GM08714 (cell line): Measurements from ENCODE around the gene HINFP.

Source experiments
- H3K4me3 ChIP-seq: fragments of 200-500 bp; sonication (Bioruptor generic); 2 replicates; pipeline ENCODE4 v1.5.1; 2014; ENCODE audit warnings: mild to moderate bottlenecking, low read length, inconsistent platforms
- ZNF274 ChIP-seq: IDR thresholded peaks from 2 replicates; pipeline ENCODE4 v1.6.1; 2012; ENCODE audit warnings: mild to moderate bottlenecking, low read depth, low read length

HINFP gene

DNA sequence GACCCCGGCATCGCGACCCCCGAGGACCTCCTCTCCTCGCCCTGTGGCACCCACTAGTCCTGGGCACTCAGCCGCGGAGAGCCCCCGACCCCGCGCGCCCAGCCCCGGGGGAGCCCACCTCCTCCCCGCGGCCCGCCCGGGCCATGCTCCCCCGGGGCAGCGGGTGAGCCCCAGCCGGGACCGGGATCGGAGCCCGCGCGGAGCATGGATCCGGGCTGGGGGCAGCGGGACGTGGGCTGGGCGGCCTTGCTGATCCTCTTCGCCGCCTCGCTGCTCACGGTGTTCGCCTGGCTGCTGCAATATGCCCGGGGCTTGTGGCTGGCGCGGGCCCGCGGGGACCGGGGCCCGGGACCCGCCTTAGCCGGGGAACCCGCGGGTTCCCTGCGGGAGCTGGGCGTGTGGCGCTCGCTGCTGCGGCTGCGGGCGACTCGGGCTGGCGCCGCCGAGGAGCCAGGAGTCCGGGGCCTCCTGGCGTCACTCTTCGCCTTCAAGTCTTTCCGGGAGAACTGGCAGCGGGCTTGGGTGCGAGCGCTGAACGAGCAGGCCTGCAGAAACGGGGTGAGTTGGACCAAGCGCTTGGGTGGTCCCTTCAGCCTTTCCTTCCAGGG lies 13.7 kb upstream of the HINFP start:
- no peak for TF ChIP-seq ZNF274
- peak overlapping the region; percentile 76 for H3K4me3 ChIP-seq

DNA sequence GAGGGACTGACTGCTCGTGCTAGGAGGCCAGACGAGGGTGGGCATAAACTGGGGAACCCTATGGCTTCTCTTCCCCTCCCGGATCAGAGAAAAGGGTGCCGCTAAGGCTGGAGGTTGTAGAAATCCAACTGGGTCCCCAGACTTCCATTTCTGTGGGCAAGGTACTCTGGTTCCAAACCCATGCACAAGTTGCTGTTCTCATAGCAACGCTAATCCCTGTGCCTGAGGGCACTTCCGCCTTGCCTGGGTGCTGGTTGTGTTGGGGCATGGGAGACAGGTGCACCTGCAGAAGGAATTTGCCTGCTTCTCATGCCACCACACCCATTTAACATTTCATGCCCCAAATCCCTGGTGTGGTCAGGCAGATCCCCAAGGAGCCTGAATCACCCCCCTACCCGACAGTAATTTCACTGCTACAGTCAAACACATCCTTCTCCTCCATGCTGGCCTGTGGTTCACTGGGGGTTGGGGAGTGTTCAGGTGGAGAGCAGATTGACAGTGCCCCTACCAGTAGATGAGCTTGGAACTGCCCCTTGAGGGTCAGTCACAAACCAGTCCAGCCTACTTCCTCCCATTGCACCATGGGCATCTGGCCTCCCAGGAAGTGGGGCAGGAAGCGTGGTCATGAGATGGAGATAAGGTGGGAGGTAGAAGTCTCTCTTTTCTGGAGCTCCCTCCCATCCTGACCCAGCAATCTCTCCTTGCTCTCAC lies 13.1 kb upstream of the HINFP start:
- no peak for TF ChIP-seq ZNF274
- H3K4me3 ChIP-seq: peak overlapping the region; percentile 76

DNA sequence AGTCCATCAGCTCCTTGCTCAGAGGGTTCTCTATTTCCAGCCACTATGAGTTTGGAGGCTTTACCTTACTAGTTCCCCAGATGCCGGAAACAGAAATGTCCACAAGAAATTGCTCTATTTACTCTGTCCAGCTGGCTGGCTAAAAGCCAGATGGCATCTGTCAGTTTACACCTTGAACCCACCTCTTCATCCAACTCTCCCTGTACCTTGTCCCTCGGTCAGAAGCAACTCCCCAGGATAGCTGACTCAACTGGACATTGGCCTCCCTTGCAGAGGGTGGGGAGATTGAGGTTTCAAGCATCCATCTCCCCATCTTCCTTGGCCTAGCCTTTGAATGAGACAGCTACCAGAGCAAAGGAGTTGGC lies 12.5 kb upstream of the HINFP start:
- peak overlapping the region; percentile 76; the same call in 1 of the 2 replicates for H3K4me3 ChIP-seq
- TF ChIP-seq ZNF274: no peak

DNA sequence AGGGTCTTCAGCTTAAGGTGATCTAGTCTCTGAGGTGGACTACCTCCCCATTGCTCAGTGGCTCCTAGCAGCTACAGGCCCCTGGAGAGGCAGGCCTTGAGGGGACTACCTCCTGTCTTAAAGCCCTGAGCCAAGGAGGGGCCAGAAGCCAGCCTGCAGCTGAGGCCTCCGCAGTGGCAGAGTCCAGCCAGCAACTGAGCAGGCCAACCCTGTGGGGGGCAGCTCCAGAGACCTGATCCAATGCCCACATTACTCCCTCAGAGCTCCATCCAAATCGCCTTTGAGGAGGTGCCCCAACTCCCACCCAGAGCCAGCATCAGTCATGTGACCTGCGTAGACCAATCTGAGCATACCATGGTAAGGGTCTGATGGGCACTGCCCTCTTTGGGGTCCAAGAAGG lies 11.5 kb upstream of the HINFP start:
- H3K4me3 ChIP-seq: no peak overlapping the region
- TF ChIP-seq ZNF274: no peak

DNA sequence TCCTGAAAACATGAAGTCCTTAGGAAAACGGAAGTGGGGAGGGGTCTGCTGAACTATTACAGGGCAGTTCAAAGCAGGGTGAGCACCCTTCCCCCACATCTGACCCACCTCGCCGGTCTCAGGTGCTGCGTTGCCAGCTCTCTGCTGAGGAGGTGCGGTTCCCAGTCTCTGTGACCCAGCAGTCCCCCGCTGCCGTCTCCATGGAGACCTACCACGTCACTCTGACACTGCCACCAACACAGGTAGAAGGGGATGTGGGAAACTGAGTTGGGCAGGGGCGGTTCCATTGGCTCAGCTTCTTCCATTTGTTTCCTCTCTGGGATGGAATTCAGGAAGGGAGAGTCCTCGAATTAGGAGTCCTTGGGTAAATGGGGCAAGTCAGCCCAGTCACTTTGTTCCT lies 10.9 kb upstream of the HINFP start:
- no peak for TF ChIP-seq ZNF274
- H3K4me3 ChIP-seq: no peak overlapping the region

DNA sequence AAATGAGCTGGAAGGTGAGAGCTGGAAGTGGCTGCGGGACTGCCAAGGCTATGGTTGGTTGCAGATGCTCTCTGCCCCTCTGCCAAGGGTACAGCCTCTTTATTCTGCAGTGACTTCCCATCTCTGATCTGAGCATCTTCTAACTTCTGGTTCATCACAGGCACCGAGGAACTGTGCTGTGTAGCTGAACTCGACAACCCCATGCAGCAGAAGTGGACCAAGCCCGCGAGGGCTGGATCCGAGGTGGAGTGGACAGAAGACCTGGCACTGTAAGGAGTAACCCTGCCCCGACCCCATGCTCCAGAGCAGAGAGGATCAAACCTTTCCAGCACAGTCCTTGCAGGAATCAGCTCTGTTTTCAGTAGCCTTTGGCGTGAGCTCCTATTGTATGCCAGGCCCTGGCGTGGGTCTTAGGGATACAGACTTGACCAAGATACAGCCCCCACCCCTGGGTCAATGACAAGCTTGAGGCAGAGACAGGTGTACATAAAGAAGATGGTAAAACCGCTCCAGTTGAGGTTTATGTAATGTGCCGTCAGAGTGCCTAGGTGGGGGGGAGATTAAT lies 9.9 kb upstream of the HINFP start:
- TF ChIP-seq ZNF274: no peak
- no peak overlapping the region for H3K4me3 ChIP-seq

DNA sequence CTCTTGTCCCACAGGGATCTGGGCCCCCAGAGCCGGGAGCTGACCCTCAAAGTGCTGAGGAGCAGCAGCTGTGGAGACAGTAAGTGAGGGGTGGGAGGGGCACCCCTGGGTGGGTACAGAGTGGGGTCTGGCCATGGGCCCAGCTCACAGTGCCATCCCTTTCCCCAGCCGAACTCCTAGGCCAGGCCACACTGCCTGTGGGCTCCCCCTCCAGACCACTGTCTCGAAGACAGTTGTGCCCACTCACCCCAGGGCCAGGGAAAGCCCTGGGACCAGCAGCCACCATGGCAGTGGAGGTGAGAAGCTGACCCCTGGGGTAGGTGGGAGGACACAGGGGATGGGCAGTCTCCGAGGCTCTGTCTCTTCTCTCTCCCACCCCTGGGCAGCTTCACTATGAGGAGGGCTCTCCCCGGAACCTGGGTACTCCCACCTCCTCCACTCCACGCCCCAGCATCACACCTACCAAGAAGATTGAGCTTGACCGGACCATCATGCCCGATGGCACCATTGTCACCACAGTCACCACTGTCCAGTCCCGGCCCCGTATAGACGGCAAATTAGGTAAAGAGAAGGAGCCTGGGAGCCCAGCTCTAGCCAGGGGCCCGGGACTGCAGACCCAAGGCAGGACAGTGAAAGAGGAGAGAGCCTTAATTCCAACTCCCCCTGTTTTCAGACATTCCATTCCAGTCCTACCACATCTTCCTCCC lies 8.9 kb upstream of the HINFP start:
- no peak overlapping the region for H3K4me3 ChIP-seq
- TF ChIP-seq ZNF274: no peak

DNA sequence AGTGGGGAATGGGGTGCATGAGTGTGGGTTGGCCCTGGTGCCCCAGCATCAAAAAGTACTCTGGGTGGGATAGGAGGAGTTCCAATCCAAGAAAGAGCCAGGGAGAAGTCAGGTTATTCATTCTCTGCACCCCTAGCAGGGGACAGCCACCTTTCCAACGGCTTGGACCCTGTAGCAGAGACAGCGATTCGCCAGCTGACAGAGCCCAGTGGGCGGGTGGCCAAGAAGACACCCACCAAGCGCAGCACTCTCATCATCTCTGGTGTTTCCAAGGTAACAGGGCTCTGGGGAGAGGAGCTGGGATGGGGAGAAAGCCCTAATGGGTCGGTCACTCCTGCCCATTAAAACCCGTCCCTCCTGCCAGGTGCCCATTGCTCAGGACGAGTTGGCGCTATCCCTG lies 7.7 kb upstream of the HINFP start:
- TF ChIP-seq ZNF274: no peak
- no peak overlapping the region for H3K4me3 ChIP-seq

DNA sequence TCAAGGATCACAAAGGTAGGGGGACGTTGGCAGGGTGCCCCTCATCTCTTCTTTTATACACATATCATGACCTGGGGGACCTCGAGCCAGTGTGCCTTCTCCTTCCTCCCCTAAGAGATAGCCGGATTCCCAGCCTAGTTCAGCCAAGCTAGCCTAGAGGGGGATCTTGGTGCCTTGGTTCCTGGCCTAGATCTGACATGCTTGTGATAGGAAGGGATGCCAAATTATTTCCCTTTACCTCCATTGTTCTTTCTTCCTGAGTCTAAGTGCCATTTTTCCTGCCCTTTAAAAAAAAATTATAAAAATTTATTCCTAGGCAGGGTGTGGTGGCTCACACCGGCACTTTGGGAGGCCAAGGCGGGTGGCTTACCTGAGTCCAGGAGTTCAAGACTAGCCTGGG lies 7.0 kb upstream of the HINFP start:
- H3K4me3 ChIP-seq: no peak overlapping the region
- TF ChIP-seq ZNF274: no peak

DNA sequence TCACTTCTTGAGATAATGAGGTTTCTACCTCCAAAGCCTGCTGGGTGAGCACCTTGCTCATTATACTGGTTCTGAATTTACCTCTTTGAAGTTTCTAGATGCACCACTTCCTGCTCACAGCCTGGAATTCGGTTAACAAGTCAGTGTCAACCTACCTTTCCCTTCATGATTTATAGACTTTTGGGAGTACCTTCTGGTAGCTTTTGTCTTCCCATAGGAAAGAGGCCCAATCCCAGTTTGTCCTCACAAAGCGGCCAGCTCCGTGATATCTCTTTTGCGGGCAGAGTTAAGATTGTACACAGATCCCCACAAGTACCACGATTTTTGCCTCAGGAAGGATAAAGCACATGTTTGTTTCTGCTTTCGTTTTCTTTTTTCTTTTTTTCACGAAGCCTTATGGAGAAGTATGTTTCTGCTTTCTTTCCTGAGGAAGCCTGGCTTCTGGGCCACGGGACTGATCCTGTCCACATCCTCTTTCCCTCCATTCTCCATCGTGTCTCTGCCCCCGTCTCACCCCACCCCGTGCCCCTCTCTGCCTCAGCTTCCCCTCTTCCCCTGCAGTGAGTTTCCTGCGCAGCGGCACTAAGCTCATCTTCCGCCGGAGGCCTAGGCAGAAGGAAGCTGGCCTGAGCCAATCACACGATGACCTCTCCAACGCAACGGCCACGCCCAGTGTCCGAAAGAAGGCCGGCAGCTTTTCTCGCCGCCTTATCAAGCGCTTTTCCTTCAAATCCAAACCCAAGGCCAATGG lies 5.7 kb upstream of the HINFP start:
- no peak overlapping the region for H3K4me3 ChIP-seq
- no peak for TF ChIP-seq ZNF274

DNA sequence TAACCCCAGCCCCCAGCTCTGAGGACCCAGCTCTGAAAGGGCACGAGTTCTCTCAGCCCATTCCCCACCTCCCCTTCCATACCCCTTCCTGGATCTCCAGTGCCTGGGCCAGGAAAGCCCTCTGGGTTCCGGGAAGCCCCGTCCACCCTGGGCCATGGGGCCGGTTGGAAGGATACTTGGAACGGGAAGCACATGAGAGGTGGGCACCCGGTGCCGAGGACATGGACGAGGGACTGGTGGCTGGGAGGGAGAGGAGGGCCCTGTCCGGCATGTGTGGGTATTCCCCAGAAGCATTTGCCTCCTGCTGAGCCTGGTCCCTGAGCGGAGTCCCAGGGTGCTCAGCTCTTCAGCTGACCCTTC lies 5.2 kb upstream of the HINFP start:
- H3K4me3 ChIP-seq: no peak overlapping the region
- TF ChIP-seq ZNF274: no peak

DNA sequence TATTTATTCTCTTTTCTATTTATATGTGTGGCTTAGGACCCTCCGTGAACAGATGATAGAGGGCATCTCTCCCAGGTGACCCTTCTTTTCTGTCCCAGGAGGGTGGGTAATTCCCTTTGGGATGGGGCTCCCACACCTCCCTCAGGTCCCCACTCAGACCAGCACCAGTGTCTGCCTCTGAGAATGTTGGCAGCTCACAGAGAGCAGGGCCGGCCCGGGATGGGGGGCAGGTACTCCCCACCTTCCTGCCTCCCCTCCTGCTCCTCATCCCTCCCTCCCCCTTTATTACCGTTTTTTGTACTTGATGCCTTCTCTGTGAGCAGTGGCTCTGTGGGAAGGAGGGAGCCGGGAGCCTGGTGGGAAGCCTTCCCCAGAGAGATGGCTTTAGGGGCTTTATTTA lies 4.8 kb upstream of the HINFP start:
- no peak overlapping the region for H3K4me3 ChIP-seq
- no peak for TF ChIP-seq ZNF274

DNA sequence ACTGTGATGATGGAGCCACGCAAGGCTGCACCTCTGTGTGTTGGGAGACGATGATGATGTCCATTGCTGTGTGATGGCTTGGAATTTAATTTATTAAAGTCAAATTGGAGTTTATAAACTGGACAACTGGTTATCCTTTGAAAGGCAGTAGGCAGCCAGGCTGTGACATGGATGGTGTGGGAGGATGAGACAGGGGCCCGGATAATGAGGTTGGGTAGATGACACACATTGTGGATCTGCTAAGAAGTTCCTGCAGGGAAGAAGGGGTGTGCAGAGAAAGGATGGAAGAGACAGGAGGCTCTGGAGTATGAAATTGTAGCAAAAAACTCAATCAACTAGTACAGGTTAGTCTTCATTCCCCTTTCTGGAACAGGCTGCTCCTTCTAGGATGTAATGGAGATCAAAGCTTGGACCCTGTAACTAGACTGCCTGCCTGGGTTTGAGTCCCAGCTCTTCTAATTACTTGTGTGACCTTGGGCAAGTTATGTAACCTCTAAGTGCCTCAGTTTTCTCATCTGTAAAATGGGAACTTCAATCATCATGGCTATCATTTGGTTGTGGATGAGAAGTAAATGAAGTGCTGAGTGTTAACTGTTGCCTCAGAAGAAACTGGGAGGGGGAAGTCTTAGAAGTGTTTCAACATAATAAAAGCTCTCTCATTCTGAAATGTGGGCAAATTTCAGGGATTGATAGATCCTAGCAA lies 4.2 kb upstream of the HINFP start:
- no peak for TF ChIP-seq ZNF274
- H3K4me3 ChIP-seq: no peak overlapping the region

DNA sequence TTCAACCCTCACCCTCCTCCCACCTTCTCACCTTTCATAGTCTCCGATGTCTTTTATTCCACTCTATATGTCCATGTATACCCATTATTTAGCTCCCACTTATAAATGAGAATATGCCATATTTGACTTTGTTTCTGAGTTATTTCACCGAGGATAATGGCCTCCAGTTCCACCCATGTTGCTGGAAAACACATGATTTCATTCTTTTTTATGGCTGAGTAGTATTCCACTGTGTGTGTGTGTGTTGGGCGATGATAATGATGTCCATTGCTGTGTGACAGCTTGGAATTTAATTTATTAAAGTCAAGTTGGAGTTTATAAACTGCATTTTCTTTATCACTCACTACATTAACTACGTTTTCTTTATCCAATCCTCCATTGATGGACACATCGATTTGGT lies 3.2 kb upstream of the HINFP start:
- no peak overlapping the region for H3K4me3 ChIP-seq
- TF ChIP-seq ZNF274: no peak
